ENCODE data around the gene MRC2.
"Not testable (repeated sequence)": the region's sequence is repeated elsewhere in the genome, so short reads cannot be mapped to it uniquely, and the experiment has no call there.

Gene MRC2

GRCh38 chr17:62588109-62588508 lies 39.4 kb upstream of the MRC2 start:
- Histone ChIP-seq H3K9me3 (ENCODE audit: insufficient read depth, low read depth, low read length) (no peaks in the 10 kb centered on the region), H3F3A (ENCODE audit: low read depth) (no peaks in the 10 kb centered on the region), H3K4me2 (ENCODE audit: low read depth, low read length, poor library complexity, severe bottlenecking) (no peak overlapping the region), H3K4me3 (ENCODE audit: low read length, poor library complexity, severe bottlenecking) (no peak overlapping the region), H4K20me1 (ENCODE audit: insufficient read depth, low read length, poor library complexity, severe bottlenecking) (no peaks in the 10 kb centered on the region), H3K36me3 (ENCODE audit: insufficient read depth, low read length) (peaks cover 51% of the 10 kb centered on the region; the same call in 1 of the 2 replicates), H2AFZ (ENCODE audit: low read length) (no peak overlapping the region), H3K79me2 (ENCODE audit: insufficient read depth, low read length) (no peaks in the 10 kb centered on the region), H3K27me3 (ENCODE audit: insufficient read depth, low read length, poor library complexity, severe bottlenecking) (no peaks in the 10 kb centered on the region), H3K4me1 (ENCODE audit: insufficient read depth, low read length, poor library complexity, severe bottlenecking) (no peaks in the 10 kb centered on the region), H3K9ac (ENCODE audit: low read depth, low read length, poor library complexity, severe bottlenecking) (no peak overlapping the region), H3K9me2 (replicated peaks; ENCODE audit: low read depth, low read length) (no peaks in the 10 kb centered on the region)
- TF ChIP-seq EZH2phosphoT487 (IDR thresholded peaks at IDR 0.05; ENCODE audit: borderline replicate concordance) (no peak), CTCF (conservative IDR thresholded peaks at IDR 0.05; ENCODE audit: low read length) (no peak)

- peaks cover 55% of the 10 kb centered on the region; the same call in 1 of the 2 replicates for H3K36me3 ChIP-seq (ENCODE audit: insufficient read depth, low read length)
- TF ChIP-seq CTCF (conservative IDR thresholded peaks at IDR 0.05; ENCODE audit: low read length) (no peak), EZH2phosphoT487 (IDR thresholded peaks at IDR 0.05; ENCODE audit: borderline replicate concordance) (no peak)
These were observed 36.1 kb upstream of the MRC2 start for GRCh38 chr17:62591333-62591732.

GRCh38 chr17:62591822-62592221 lies 35.6 kb upstream of the MRC2 start:
- not testable (repeated sequence) for H3F3A ChIP-seq (ENCODE audit: low read depth); H3K79me2 ChIP-seq (ENCODE audit: insufficient read depth, low read length); H3K4me2 ChIP-seq (ENCODE audit: low read depth, low read length, poor library complexity, severe bottlenecking); H3K27me3 ChIP-seq (ENCODE audit: insufficient read depth, low read length, poor library complexity, severe bottlenecking); H3K9ac ChIP-seq (ENCODE audit: low read depth, low read length, poor library complexity, severe bottlenecking); H4K20me1 ChIP-seq (ENCODE audit: insufficient read depth, low read length, poor library complexity, severe bottlenecking); H3K4me1 ChIP-seq (ENCODE audit: insufficient read depth, low read length, poor library complexity, severe bottlenecking); H3K9me3 ChIP-seq (ENCODE audit: insufficient read depth, low read depth, low read length); H2AFZ ChIP-seq (ENCODE audit: low read length); H3K4me3 ChIP-seq (ENCODE audit: low read length, poor library complexity, severe bottlenecking); H3K9me2 ChIP-seq (replicated peaks; ENCODE audit: low read depth, low read length)
- H3K36me3 ChIP-seq (ENCODE audit: insufficient read depth, low read length): peaks cover 57% of the 10 kb centered on the region

More at GRCh38 chr17:62591333-62591732, 36.1 kb upstream of the MRC2 start:
- H3K9ac ChIP-seq (ENCODE audit: low read depth, low read length, poor library complexity, severe bottlenecking): no peak overlapping the region
- H2AFZ ChIP-seq (ENCODE audit: low read length): no peak overlapping the region
- no peaks in the 10 kb centered on the region for H3F3A ChIP-seq (ENCODE audit: low read depth)
- no peak overlapping the region for H3K4me3 ChIP-seq (ENCODE audit: low read length, poor library complexity, severe bottlenecking)
- no peaks in the 10 kb centered on the region for H3K27me3 ChIP-seq (ENCODE audit: insufficient read depth, low read length, poor library complexity, severe bottlenecking)
- no peaks in the 10 kb centered on the region for H3K4me1 ChIP-seq (ENCODE audit: insufficient read depth, low read length, poor library complexity, severe bottlenecking)
- H4K20me1 ChIP-seq (ENCODE audit: insufficient read depth, low read length, poor library complexity, severe bottlenecking): no peaks in the 10 kb centered on the region
- no peaks in the 10 kb centered on the region for H3K79me2 ChIP-seq (ENCODE audit: insufficient read depth, low read length)
- H3K9me3 ChIP-seq (ENCODE audit: insufficient read depth, low read depth, low read length): no peaks in the 10 kb centered on the region
- no peaks in the 10 kb centered on the region for H3K9me2 ChIP-seq (replicated peaks; ENCODE audit: low read depth, low read length)
- H3K4me2 ChIP-seq (ENCODE audit: low read depth, low read length, poor library complexity, severe bottlenecking): no peak overlapping the region

- H3K79me2 ChIP-seq (ENCODE audit: insufficient read depth, low read length): no peaks in the 10 kb centered on the region
- H3K36me3 ChIP-seq (ENCODE audit: insufficient read depth, low read length): peaks cover 57% of the 10 kb centered on the region
- H3K9me3 ChIP-seq (ENCODE audit: insufficient read depth, low read depth, low read length): no peaks in the 10 kb centered on the region; the same call in 1 of the 2 replicates
- H4K20me1 ChIP-seq (ENCODE audit: insufficient read depth, low read length, poor library complexity, severe bottlenecking): no peaks in the 10 kb centered on the region
- no peak for TF ChIP-seq CTCF (conservative IDR thresholded peaks at IDR 0.05; ENCODE audit: low read length)
- TF ChIP-seq EZH2phosphoT487 (IDR thresholded peaks at IDR 0.05; ENCODE audit: borderline replicate concordance): no peak
- no peaks in the 10 kb centered on the region for H3K27me3 ChIP-seq (ENCODE audit: insufficient read depth, low read length, poor library complexity, severe bottlenecking)
- no peak overlapping the region for H3K4me3 ChIP-seq (ENCODE audit: low read length, poor library complexity, severe bottlenecking)
- no peak overlapping the region for H2AFZ ChIP-seq (ENCODE audit: low read length)
- H3F3A ChIP-seq (ENCODE audit: low read depth): no peaks in the 10 kb centered on the region
- no peak overlapping the region for H3K4me2 ChIP-seq (ENCODE audit: low read depth, low read length, poor library complexity, severe bottlenecking)
- H3K4me1 ChIP-seq (ENCODE audit: insufficient read depth, low read length, poor library complexity, severe bottlenecking): no peaks in the 10 kb centered on the region
- H3K9ac ChIP-seq (ENCODE audit: low read depth, low read length, poor library complexity, severe bottlenecking): no peak overlapping the region
- H3K9me2 ChIP-seq (replicated peaks; ENCODE audit: low read depth, low read length): no peaks in the 10 kb centered on the region
These were observed 35.0 kb upstream of the MRC2 start for GRCh38 chr17:62592341-62593099.

Measured in Loucy (cell line).